Erythroblast (primary cell): ENCODE measurements around the gene UGT1A6.

Experiments used
- GATA1 ChIP-seq: IDR thresholded peaks from 2 replicates; pipeline ENCODE4 v1.6.1; 2011; ENCODE audit warnings: low read depth, mild to moderate bottlenecking, control low read depth, low read length, moderate library complexity
- POLR2A ChIP-seq: IDR thresholded peaks from 2 replicates; pipeline ENCODE4 v1.6.1; 2011; ENCODE audit warnings: mild to moderate bottlenecking, low read length

GRCh38 chr2:233673896-233674295 is 18.8 kb upstream of the UGT1A6 start:
- TF ChIP-seq POLR2A = no peak
- no peak for TF ChIP-seq GATA1
